ENCODE data around the gene TRPV5. TPM values are rescaled to one million over a fixed set of nuclear protein-coding genes. Genes with fewer than 3 reads are reported as not detected.

The TRPV5 gene
- total RNA-seq, 1 experiment from 2014 or later = not detected

- DNase-seq (ENCODE audit: low spot score) = no peak
- in situ Hi-C loops (cut with HindIII; ENCODE audit: low sequenced_read_pairs) = no loop called here
These were observed 57.1 kb downstream of the TRPV5 start for GRCh38 chr7:142876236-142876960.

- in situ Hi-C loops (cut with HindIII; ENCODE audit: low sequenced_read_pairs) = no loop called here
- no peak for DNase-seq (ENCODE audit: low spot score)
These were observed 58.1 kb downstream of the TRPV5 start for GRCh38 chr7:142875456-142875855.

GRCh38 chr7:142874837-142875236 is 58.7 kb downstream of the TRPV5 start:
- DNase-seq (ENCODE audit: low spot score) = no peak
- in situ Hi-C loops (cut with HindIII; ENCODE audit: low sequenced_read_pairs) = loop anchor here (25.0 kb wide), 1 partner anchor 337 kb away; the partner anchor contains the start of gene TAS2R40

- no peak for DNase-seq (ENCODE audit: low spot score)
- in situ Hi-C loops (cut with HindIII; ENCODE audit: low sequenced_read_pairs) = loop anchor here (25.0 kb wide), 1 partner anchor 338 kb away; the partner anchor contains the start of gene TAS2R40
These were observed 59.1 kb downstream of the TRPV5 start for GRCh38 chr7:142874409-142874808.

- in situ Hi-C loops (cut with HindIII; ENCODE audit: low sequenced_read_pairs) = loop anchor here (25.0 kb wide), 1 partner anchor 338 kb away; the partner anchor contains the start of gene TAS2R40
- DNase-seq (ENCODE audit: low spot score) = no peak
These were observed 59.7 kb downstream of the TRPV5 start for GRCh38 chr7:142873871-142874270.

- in situ Hi-C loops (cut with HindIII; ENCODE audit: low sequenced_read_pairs) = loop anchor here (25.0 kb wide), 1 partner anchor 339 kb away; the partner anchor contains the start of gene TAS2R40
- no peak for DNase-seq (ENCODE audit: low spot score)
These were observed 60.2 kb downstream of the TRPV5 start for GRCh38 chr7:142873281-142873784.

GRCh38 chr7:142872106-142872675 is 61.4 kb downstream of the TRPV5 start:
- DNase-seq (ENCODE audit: low spot score) = no peak
- in situ Hi-C loops (cut with HindIII; ENCODE audit: low sequenced_read_pairs) = loop anchor here (25.0 kb wide), 1 partner anchor 340 kb away; the partner anchor contains the start of gene TAS2R40

- DNase-seq (ENCODE audit: low spot score) = no peak
- in situ Hi-C loops (cut with HindIII; ENCODE audit: low sequenced_read_pairs) = loop anchor here (25.0 kb wide), 1 partner anchor 341 kb away; the partner anchor contains the start of gene TAS2R40
These were observed 62.1 kb downstream of the TRPV5 start for GRCh38 chr7:142871260-142872105.

GRCh38 chr7:142870566-142871259 is 62.8 kb downstream of the TRPV5 start:
- in situ Hi-C loops (cut with HindIII; ENCODE audit: low sequenced_read_pairs) = loop anchor here (25.0 kb wide), 1 partner anchor 342 kb away; the partner anchor contains the start of gene TAS2R40
- DNase-seq (ENCODE audit: low spot score) = no peak

- in situ Hi-C loops (cut with HindIII; ENCODE audit: low sequenced_read_pairs) = loop anchor here (25.0 kb wide), 1 partner anchor 342 kb away; the partner anchor contains the start of gene TAS2R40
- no peak for DNase-seq (ENCODE audit: low spot score)
These were observed 63.4 kb downstream of the TRPV5 start for GRCh38 chr7:142870147-142870559.

GRCh38 chr7:142869434-142869833 is 64.1 kb downstream of the TRPV5 start:
- DNase-seq (ENCODE audit: low spot score) = no peak
- in situ Hi-C loops (cut with HindIII; ENCODE audit: low sequenced_read_pairs) = loop anchor here (25.0 kb wide), 1 partner anchor 343 kb away; the partner anchor contains the start of gene TAS2R40

GRCh38 chr7:142868986-142869415 is 64.5 kb downstream of the TRPV5 start:
- in situ Hi-C loops (cut with HindIII; ENCODE audit: low sequenced_read_pairs) = loop anchor here (25.0 kb wide), 1 partner anchor 343 kb away; the partner anchor contains the start of gene TAS2R40
- no peak for DNase-seq (ENCODE audit: low spot score)

GRCh38 chr7:142868188-142868985 is 65.2 kb downstream of the TRPV5 start:
- no peak for DNase-seq (ENCODE audit: low spot score)
- in situ Hi-C loops (cut with HindIII; ENCODE audit: low sequenced_read_pairs) = loop anchor here (25.0 kb wide), 1 partner anchor 344 kb away; the partner anchor contains the start of gene TAS2R40

GRCh38 chr7:142867398-142868187 is 66.0 kb downstream of the TRPV5 start:
- no peak for DNase-seq (ENCODE audit: low spot score)
- in situ Hi-C loops (cut with HindIII; ENCODE audit: low sequenced_read_pairs) = loop anchor here (25.0 kb wide), 1 partner anchor 345 kb away; the partner anchor contains the start of gene TAS2R40

- DNase-seq (ENCODE audit: low spot score) = no peak
- in situ Hi-C loops (cut with HindIII; ENCODE audit: low sequenced_read_pairs) = loop anchor here (25.0 kb wide), 1 partner anchor 345 kb away; the partner anchor contains the start of gene TAS2R40
These were observed 66.5 kb downstream of the TRPV5 start for GRCh38 chr7:142867097-142867378.

GRCh38 chr7:142866361-142867096 is 67.0 kb downstream of the TRPV5 start:
- in situ Hi-C loops (cut with HindIII; ENCODE audit: low sequenced_read_pairs) = loop anchor here (25.0 kb wide), 1 partner anchor 346 kb away; the partner anchor contains the start of gene TAS2R40
- no peak for DNase-seq (ENCODE audit: low spot score)

All from G401 (cell line).